Stimulated activated effector memory CD8-positive, alpha-beta T cell treated with anti-CD3 and anti-CD28 coated beads, Interleukin-12 subunit alpha, Interleukin-12 subunit beta, amount 100 ng/mL, for 72 hours (primary cell): ENCODE measurements around the gene CCDC120.

Experiments used
- ATAC-seq: fragments of 150-1000 bp; cut with Tn5 transposase; 2 replicates; pipeline ENCODE4 v1.10.0; 2021
- DNase-seq, 2 donors: peaks; one replicate each; pipeline ENCODE4 v3.0.0; 2021 to 2022; ENCODE audit warnings: low spot score in 2 of 2
- H3K27ac Mint-ChIP-seq: one replicate; pipeline ENCODE4 v1.8.0; 2022; ENCODE audit warnings: mild to moderate bottlenecking, mixed read lengths
- H3K36me3 Mint-ChIP-seq: one replicate; pipeline ENCODE4 v1.8.0; 2022; ENCODE audit warnings: mild to moderate bottlenecking, mixed read lengths
- H3K4me1 Mint-ChIP-seq: one replicate; pipeline ENCODE4 v1.8.0; 2022; ENCODE audit warnings: mixed read lengths
- H3K4me3 Mint-ChIP-seq: one replicate; pipeline ENCODE4 v1.8.0; 2022; ENCODE audit warnings: mild to moderate bottlenecking, mixed read lengths
- H3K9me3 Mint-ChIP-seq: one replicate; pipeline ENCODE4 v1.8.0; 2022; ENCODE audit warnings: mixed read lengths

CCDC120 gene

DNA sequence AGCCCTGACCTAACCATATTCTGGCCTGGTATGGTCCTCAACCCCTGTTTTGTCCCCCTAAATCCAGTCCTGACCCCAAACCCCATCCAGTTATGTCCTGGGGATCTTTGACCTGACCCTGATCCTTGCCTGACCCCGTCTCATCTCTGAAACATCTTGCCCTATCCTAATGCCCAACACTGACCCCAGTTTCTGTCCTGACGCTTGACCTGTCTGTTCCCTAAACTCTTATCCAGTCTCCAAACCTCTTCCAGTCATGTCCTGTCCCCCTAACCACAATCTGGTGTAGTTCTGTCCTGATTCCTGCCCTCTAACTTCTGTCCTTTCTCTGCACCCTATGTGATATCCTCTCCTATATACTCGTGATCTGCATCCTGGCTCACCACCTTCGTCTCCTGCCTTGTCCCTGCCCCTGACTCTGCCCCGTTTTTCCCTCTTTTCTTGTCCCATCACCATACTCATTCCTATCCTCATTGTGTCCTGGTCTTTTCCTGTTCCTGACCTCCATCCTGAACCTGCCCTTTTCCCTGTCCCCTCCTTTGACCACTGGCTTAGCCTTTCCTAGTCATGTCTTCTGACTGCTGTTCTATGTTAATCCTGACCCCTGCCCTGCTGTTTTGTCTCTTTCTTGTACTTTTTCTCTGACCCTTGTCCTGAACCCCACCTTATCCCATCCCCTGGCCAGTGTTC lies 4.6 kb upstream of the CCDC120 start:
- Mint-ChIP-seq H3K9me3 (no peaks in the 10 kb centered on the region), H3K36me3 (peaks cover 13% of the 10 kb centered on the region), H3K4me3 (peak overlapping the region; percentile 72), H3K27ac (peak overlapping the region; percentile 92), H3K4me1 (peaks cover 27% of the 10 kb centered on the region)
- ATAC-seq (no peak), DNase-seq (no peak)

DNA sequence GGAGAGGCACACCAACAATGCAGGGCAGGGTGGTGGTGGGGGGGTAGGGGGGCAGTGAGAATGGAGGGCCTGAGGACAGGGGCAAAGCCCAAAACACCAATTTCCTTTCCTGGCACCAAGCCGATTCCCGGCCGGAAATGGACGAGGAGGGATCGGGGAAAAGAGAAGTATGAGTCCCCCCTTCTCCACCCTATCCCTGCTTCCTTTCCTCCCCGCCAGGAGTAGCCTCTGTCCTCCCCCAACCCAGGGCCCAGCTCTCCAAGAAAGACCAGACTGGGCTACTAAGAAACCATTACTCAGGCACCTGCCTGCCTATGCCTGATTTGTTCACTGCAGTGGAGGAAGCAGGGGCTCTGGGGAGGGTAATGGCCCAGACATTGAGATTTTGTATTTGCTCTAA lies 402 bp downstream of the CCDC120 start:
- H3K4me1 Mint-ChIP-seq: peaks cover 13% of the 10 kb centered on the region

DNA sequence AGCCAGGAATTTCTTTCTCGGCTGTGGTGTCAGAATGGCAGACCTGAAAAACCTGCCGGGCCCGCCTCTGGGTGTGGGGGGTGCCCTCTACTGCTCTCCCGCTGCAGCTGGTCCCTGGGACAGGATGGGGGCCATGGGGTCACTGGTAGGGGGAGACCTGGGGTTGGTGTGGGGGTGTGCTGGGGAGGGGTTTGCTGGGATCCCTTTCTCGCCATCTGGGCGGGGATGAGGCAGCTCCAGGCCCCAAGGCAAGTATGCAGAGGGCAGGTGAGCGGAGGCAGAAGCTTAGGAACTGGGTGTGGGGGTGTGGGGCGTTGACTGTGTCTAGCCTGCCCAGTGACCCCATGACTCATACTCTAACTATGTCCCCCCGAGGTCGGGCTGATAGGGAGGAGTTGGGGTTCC lies 884 bp downstream of the CCDC120 start:
- Mint-ChIP-seq H3K4me3 (no peak overlapping the region), H3K27ac (peak overlapping the region; percentile 58), H3K9me3 (no peaks in the 10 kb centered on the region), H3K36me3 (peaks cover 6% of the 10 kb centered on the region), H3K4me1 (peaks cover 8% of the 10 kb centered on the region)
- DNase-seq (no peak), ATAC-seq (no peak)

More for the DNA sequence above, 402 bp downstream of the CCDC120 start:
- Mint-ChIP-seq H3K4me3 (no peak overlapping the region), H3K36me3 (peaks cover 11% of the 10 kb centered on the region), H3K27ac (peak overlapping the region; percentile 58), H3K9me3 (no peaks in the 10 kb centered on the region)
- DNase-seq: no peak
- no peak for ATAC-seq

DNA sequence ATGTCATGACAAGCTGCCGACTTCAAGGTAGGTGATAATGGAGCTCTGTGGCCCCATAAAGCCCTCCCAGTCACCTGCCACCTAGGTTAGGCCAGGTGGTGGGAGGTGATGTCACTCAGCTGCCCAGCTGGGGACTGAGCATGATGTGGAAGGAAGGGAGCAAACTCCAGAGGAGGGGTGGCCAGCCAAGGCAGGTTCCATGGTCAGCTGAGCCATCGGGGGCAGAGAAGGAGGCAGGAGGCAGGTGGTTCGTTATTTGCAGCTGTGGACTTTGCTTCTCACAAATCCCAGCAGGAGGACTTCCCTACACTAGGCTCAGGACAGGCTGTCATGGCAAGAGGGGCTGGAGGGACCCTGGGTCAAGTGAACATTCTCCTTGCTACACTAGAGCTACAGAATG lies 2.1 kb downstream of the CCDC120 start:
- peak overlapping the region; percentile 65 for H3K27ac Mint-ChIP-seq

DNA sequence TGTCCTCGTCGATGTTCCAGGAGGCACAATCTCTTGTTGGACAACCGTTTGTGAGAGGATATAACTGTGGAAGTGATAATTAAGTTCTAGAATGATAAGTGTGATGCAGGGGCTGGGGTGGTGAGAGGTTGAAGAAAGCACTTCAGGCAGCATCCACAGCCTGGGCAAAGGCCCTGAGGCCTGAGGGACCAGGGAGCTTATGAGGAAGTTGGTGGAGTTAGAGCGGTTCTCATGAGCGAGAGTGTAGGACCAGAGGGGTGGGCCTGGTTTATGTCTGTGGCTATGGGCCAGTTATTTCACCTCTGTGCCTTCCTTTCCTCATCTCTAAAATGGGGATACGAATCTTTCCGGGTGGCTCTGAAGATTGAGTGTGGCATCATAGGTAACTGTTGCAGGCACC lies 2.7 kb downstream of the CCDC120 start:
- H3K27ac Mint-ChIP-seq: peak overlapping the region; percentile 65

More for the DNA sequence above, 2.1 kb downstream of the CCDC120 start:
- Mint-ChIP-seq H3K4me1 (no peaks in the 10 kb centered on the region), H3K9me3 (no peaks in the 10 kb centered on the region), H3K36me3 (peaks cover 6% of the 10 kb centered on the region), H3K4me3 (no peak overlapping the region)
- DNase-seq (no peak), ATAC-seq (no peak)

DNA sequence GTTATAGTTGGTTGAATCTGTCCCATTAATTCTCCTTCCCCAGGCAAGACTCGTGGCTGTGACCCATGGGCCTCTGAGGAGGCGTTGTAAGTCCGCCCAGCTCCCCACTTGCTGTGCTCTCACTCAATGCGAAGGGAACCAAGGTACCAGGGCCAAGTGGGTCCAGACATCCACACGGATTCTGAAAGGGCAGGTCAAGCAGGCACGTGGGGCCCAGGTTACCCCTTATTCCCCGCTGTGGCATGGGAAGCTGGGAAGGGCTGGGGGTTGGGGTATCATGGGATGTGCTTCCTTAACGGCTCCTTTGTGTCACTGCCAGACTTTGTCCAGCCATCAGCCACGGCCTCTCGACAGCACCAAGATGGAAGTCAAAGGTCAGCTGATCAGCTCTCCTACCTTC lies 3.1 kb downstream of the CCDC120 start:
- no peak for ATAC-seq
- H3K4me1 Mint-ChIP-seq: no peaks in the 10 kb centered on the region
- no peak overlapping the region for H3K4me3 Mint-ChIP-seq
- peak overlapping the region; percentile 65 for H3K27ac Mint-ChIP-seq
- H3K36me3 Mint-ChIP-seq: peaks cover 6% of the 10 kb centered on the region
- no peaks in the 10 kb centered on the region for H3K9me3 Mint-ChIP-seq
- no peak for DNase-seq

More for the DNA sequence above, 2.7 kb downstream of the CCDC120 start:
- Mint-ChIP-seq H3K4me3 (no peak overlapping the region), H3K9me3 (no peaks in the 10 kb centered on the region), H3K4me1 (no peaks in the 10 kb centered on the region), H3K36me3 (peaks cover 6% of the 10 kb centered on the region)
- ATAC-seq: no peak
- DNase-seq: no peak

DNA sequence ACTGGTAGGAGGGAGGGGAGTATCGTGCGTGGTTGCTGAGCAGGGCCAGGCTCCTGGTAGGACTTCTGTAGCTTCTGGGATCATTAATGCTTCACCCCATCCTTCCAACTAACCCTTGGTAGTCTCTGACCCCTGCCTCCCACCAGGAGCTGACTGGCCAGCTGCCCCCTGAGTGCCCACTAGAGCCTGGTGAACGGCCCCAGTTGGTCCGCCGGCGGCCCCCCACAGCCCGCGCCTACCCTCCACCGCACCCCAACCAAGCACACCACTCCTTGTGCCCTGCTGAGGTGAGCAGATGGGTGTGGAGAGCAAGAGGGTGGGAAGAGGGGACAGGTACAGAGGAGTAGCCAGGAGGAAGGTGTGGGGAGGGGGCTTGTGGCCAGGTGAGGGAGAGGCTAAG lies 4.9 kb downstream of the CCDC120 start:
- no peak for ATAC-seq
- Mint-ChIP-seq H3K27ac (no peak overlapping the region), H3K4me3 (no peak overlapping the region), H3K36me3 (peaks cover 6% of the 10 kb centered on the region), H3K9me3 (no peaks in the 10 kb centered on the region), H3K4me1 (peaks cover 5% of the 10 kb centered on the region)
- DNase-seq: no peak

DNA sequence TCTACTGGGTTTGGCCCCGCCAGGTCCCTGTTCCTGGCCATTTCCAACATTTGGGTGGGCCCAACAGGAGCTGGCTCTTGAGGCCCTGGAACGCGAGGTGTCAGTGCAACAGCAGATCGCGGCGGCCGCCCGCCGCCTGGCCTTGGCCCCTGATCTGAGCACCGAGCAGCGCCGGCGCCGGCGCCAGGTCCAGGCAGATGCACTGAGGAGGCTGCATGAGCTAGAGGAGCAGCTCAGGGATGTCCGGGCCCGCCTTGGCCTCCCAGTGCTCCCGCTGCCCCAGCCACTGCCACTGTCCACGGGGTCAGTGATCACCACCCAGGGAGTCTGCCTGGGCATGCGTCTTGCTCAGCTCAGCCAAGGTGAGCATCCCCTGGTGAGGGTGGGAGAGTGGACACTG lies 5.5 kb downstream of the CCDC120 start:
- H3K36me3 Mint-ChIP-seq: peaks cover 6% of the 10 kb centered on the region
- ATAC-seq: no peak
- no peak overlapping the region for H3K27ac Mint-ChIP-seq
- no peaks in the 10 kb centered on the region for H3K9me3 Mint-ChIP-seq
- H3K4me1 Mint-ChIP-seq: peaks cover 5% of the 10 kb centered on the region
- no peak overlapping the region for H3K4me3 Mint-ChIP-seq
- no peak for DNase-seq

DNA sequence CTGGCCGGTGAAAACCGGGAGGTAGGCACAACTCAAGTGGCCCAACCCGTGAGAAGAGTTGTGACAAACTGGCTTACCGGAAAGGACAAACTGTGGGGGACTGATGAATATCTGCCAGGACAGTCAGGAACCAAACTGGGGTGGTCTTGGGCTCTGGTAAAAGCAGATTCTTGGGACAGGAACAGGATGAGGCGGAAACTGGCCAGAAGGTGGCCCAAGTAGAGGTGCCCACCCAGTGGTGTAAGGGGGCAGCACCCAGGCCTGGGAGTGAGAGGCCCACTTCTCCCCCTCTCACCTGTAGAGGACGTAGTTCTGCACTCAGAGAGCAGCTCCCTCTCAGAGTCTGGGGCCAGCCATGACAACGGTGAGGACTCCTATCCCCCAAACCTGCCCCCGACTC lies 5.9 kb downstream of the CCDC120 start:
- H3K4me3 Mint-ChIP-seq: no peak overlapping the region
- DNase-seq (no peak), ATAC-seq (no peak)
- peaks cover 6% of the 10 kb centered on the region for H3K36me3 Mint-ChIP-seq
- H3K9me3 Mint-ChIP-seq: no peaks in the 10 kb centered on the region
- H3K27ac Mint-ChIP-seq: no peak overlapping the region
- H3K4me1 Mint-ChIP-seq: peaks cover 5% of the 10 kb centered on the region

DNA sequence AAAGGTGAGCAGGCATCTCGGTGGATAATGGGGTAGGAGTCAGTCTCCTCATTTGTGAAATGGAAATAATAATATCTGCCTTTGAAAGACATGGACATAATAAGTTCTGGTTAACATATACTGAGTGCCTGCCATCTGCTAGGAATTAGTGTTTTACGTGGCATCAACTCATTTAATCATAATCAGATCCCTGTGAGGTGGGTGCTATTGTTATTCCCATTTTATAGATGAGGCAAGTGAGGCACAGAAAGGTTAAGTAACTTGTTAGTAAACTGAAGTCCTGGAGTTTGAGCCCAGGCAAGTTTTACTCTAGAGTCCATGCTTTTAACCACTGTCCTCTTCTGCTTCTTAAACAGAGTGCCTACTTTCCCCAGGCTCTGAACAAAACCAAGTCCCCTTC lies 7.5 kb downstream of the CCDC120 start:
- H3K36me3 Mint-ChIP-seq: peaks cover 12% of the 10 kb centered on the region
- H3K4me1 Mint-ChIP-seq: peaks cover 5% of the 10 kb centered on the region
- no peak overlapping the region for H3K27ac Mint-ChIP-seq
- no peak for DNase-seq
- ATAC-seq: no peak
- no peaks in the 10 kb centered on the region for H3K9me3 Mint-ChIP-seq
- no peak overlapping the region for H3K4me3 Mint-ChIP-seq

DNA sequence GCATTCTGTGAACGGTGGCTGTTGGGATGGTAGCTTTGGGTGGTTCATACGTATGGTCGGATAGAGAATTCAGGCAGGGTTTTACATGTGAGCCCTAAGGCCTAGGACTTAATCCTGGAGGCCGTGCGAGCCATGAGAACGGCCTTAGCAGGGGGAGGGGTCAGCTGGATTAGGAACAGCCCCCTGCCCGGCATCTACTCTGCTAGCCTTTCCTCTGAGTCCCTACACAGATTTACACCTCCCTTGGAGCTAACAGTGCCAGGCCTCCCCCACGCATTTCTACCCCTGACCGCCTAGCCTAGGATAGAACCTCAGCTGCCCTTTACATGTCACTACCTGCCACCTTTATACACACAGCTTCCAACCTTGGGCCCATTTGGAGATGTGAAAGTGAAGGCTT lies 7.9 kb downstream of the CCDC120 start:
- H3K36me3 Mint-ChIP-seq: peaks cover 13% of the 10 kb centered on the region
- no peaks in the 10 kb centered on the region for H3K9me3 Mint-ChIP-seq
- H3K4me3 Mint-ChIP-seq: no peak overlapping the region
- H3K4me1 Mint-ChIP-seq: peaks cover 5% of the 10 kb centered on the region
- ATAC-seq: no peak
- H3K27ac Mint-ChIP-seq: no peak overlapping the region
- DNase-seq: no peak

DNA sequence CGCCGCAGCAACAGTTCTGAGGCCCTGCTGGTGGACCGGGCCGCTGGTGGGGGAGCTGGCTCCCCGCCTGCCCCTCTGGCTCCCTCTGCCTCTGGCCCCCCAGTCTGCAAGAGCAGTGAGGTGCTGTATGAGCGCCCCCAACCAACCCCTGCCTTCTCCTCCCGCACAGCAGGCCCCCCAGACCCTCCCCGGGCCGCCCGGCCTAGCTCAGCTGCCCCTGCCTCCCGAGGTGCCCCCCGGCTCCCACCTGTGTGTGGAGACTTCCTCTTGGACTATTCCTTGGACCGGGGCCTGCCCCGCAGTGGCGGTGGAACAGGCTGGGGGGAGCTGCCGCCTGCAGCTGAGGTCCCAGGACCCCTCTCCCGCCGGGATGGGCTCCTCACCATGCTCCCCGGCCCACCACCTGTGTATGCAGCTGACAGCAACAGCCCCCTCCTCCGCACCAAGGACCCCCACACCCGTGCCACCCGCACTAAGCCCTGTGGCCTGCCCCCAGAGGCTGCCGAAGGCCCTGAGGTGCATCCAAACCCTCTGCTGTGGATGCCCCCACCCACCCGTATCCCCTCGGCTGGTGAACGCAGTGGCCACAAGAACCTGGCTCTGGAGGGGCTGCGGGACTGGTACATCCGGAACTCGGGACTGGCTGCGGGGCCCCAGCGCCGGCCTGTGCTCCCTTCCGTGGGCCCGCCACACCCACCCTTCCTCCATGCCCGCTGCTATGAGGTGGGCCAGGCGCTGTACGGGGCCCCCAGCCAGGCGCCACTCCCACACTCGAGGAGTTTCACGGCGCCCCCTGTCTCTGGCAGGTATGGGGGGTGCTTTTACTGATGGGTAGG lies 8.7 kb downstream of the CCDC120 start:
- ATAC-seq (no peak), DNase-seq (no peak)
- H3K4me3 Mint-ChIP-seq: no peak overlapping the region
- peaks cover 9% of the 10 kb centered on the region for H3K4me1 Mint-ChIP-seq
- peaks cover 13% of the 10 kb centered on the region for H3K36me3 Mint-ChIP-seq
- no peaks in the 10 kb centered on the region for H3K9me3 Mint-ChIP-seq
- H3K27ac Mint-ChIP-seq: no peak overlapping the region

DNA sequence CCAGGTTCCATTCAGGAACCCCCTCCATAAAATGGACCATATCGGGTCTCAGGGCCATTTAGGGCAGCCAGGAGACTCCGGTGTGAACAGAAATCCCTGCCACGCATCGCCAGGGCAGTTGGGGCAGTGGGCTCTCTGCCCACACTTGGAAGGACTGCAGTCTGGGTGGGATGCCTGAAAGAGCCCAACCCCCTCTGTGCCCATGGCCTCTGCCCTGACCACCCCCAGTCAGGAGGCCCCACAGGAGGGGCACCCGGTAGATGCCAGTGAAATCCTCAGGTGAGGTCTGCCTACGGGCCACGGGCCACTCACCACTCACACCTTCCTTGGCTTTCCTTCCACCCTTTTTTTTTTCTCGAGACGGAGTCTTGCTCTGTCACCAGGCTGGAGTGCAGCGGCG lies 10.2 kb downstream of the CCDC120 start:
- H3K36me3 Mint-ChIP-seq: peaks cover 20% of the 10 kb centered on the region
- ATAC-seq: no peak
- H3K9me3 Mint-ChIP-seq: no peaks in the 10 kb centered on the region
- peaks cover 21% of the 10 kb centered on the region for H3K4me1 Mint-ChIP-seq
- H3K4me3 Mint-ChIP-seq: no peak overlapping the region
- no peak overlapping the region for H3K27ac Mint-ChIP-seq
- no peak for DNase-seq

DNA sequence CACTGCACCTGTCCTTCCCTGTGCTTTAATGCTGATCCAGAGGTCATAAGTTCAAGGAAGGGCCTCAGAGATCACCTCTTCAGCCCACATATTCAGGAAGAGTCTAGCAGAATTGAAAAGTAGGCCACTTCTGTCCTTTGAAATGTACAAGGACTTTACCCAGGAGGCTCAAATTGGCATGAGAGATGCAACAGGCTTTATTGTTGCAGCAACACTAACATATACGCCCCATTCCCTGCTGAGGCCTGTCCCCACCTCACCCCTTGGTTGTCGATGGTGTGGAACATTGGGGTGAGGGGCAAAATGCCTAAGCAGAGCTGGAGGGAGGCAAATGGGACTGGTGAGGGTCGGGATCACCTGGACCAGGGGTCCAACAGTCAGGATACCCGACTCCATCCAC lies 12.2 kb downstream of the CCDC120 start:
- ATAC-seq: no peak
- no peak overlapping the region for H3K27ac Mint-ChIP-seq
- no peak for DNase-seq
- peaks cover 21% of the 10 kb centered on the region for H3K4me1 Mint-ChIP-seq
- peaks cover 24% of the 10 kb centered on the region for H3K36me3 Mint-ChIP-seq
- H3K4me3 Mint-ChIP-seq: no peak overlapping the region
- H3K9me3 Mint-ChIP-seq: no peaks in the 10 kb centered on the region

DNA sequence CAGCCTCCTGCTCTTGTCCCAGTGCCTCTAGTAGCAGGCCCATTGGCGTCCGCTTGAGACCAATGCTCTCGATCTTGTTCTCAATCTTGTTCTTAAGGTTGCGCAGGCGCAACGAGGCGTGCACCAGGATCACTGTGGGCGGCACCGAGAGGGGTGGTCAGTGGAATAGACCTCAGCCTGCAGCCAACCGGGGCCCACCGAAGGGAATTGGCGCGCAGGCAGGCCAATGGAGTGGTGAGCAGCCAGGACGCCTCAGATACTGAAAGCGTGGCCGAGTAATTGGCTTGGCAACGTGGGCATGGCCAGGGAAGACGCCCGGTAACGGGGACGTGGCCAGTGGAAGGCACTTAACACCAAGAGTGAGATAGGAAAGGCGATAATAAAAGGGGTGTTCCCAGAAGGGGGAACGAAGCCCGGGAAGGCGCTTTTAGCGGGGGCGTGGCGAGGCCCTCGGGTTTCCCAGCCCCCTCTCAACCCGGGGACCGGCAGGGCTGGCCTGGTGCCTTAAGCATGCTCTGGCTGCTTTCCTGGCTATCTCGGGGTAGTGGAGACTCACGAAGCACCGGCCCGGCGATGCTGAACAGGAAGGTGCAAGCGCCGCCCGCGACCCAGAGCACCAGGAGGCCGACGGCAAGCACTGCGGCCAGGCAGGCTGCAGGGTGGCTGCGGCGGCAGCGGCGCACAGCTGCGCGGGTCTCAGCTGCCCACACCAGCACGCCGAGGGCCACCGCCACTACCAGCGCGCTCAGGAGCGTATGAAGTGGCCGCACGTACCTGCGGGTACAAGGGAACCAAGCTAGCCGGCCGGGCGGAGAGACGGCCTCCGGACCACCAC lies 13.3 kb downstream of the CCDC120 start:
- no peaks in the 10 kb centered on the region for H3K9me3 Mint-ChIP-seq
- peaks cover 24% of the 10 kb centered on the region for H3K36me3 Mint-ChIP-seq
- DNase-seq: no peak
- H3K4me3 Mint-ChIP-seq: peak overlapping the region; percentile 31
- H3K4me1 Mint-ChIP-seq: peaks cover 21% of the 10 kb centered on the region
- no peak overlapping the region for H3K27ac Mint-ChIP-seq
- ATAC-seq: no peak
